BE2C (cell line): ENCODE results near the gene IGF2BP2.

Source experiments
- DNase-seq: peaks from one replicate; pipeline ENCODE4 v3.0.0-alpha.2; 2020
- H3K27me3 ChIP-seq: fragments of 250-450 bp; sonication (Bioruptor Pico); 2 replicates; pipeline ENCODE4 v1.5.1; 2020; ENCODE audit warnings: mild to moderate bottlenecking
- H3K36me3 ChIP-seq: fragments of 250-450 bp; sonication (Bioruptor Pico); 2 replicates; pipeline ENCODE4 v1.5.1; 2020; ENCODE audit warnings: mild to moderate bottlenecking
- H3K4me1 ChIP-seq: fragments of 250-450 bp; sonication (Bioruptor Pico); 2 replicates; pipeline ENCODE4 v1.5.1; 2020
- H3K4me3 ChIP-seq: 2 replicates; pipeline ENCODE4 v1.5.1; 2011; ENCODE audit warnings: low read depth, low read length
- H3K9me3 ChIP-seq: fragments of 250-450 bp; sonication (Bioruptor Pico); 2 replicates; pipeline ENCODE4 v1.5.1; 2020
- TF ChIP-seq, protein P1 (sequence below): IDR thresholded peaks from 2 replicates; pipeline ENCODE4 v1.5.1; 2012; ENCODE audit warnings: mild to moderate bottlenecking, low read depth, low read length

The IGF2BP2 gene

DNA sequence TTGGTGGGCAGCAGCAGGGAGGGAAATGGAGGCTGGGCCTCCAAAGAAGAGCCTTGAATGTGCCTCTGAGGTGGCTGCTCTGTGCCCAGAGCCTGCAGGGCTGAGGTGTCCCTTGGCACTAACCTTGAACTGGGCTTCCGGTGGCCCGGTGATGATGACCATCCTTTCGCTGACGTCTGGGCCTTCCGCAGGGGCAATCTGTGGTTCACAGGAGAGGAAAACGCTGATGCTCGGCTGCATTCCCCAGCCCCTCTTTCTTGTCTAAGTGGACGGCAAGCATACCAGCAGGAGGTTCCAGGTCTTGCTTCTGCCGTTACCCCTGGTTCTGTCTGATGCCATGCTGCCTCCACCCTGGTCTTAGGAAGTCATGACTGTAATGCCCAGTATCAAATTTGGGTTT is 172.9 kb downstream of the IGF2BP2 start:
- TF ChIP-seq, protein P1, sequence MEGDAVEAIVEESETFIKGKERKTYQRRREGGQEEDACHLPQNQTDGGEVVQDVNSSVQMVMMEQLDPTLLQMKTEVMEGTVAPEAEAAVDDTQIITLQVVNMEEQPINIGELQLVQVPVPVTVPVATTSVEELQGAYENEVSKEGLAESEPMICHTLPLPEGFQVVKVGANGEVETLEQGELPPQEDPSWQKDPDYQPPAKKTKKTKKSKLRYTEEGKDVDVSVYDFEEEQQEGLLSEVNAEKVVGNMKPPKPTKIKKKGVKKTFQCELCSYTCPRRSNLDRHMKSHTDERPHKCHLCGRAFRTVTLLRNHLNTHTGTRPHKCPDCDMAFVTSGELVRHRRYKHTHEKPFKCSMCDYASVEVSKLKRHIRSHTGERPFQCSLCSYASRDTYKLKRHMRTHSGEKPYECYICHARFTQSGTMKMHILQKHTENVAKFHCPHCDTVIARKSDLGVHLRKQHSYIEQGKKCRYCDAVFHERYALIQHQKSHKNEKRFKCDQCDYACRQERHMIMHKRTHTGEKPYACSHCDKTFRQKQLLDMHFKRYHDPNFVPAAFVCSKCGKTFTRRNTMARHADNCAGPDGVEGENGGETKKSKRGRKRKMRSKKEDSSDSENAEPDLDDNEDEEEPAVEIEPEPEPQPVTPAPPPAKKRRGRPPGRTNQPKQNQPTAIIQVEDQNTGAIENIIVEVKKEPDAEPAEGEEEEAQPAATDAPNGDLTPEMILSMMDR, result no peak
- no peak for DNase-seq
- H3K4me3 ChIP-seq, result no peak overlapping the region
- H3K9me3 ChIP-seq, result no peaks in the 10 kb centered on the region
- H3K4me1 ChIP-seq, result no peaks in the 10 kb centered on the region
- no peaks in the 10 kb centered on the region for H3K36me3 ChIP-seq
- no peaks in the 10 kb centered on the region for H3K27me3 ChIP-seq

DNA sequence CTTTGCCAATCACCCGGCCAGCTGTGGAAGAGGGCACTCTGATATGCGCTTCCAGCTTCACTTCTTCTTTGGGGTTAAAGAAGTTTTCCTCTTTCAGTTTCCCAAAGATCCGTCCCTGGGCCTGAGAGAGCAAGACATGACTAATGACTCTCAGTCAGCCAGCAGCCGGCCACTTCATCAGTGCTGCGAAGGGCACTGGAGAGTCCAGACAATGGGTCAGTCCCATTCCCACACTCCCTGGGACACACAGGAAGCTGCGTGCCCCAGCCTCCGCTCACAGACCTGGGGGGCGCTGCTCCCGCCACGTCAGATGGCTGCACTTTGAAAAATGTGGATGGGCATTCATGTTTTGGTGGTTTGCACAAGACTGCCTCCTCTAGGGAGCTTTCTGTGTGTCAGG is 175.4 kb downstream of the IGF2BP2 start:
- no peak for DNase-seq
- Histone ChIP-seq H3K4me3 (no peak overlapping the region), H3K9me3 (no peaks in the 10 kb centered on the region), H3K36me3 (no peaks in the 10 kb centered on the region), H3K27me3 (0 out of 2 replicates have a peak, but pooled peaks cover 7% of the 10 kb centered on the region), H3K4me1 (no peaks in the 10 kb centered on the region)
- TF ChIP-seq, protein P1, result no peak

DNA sequence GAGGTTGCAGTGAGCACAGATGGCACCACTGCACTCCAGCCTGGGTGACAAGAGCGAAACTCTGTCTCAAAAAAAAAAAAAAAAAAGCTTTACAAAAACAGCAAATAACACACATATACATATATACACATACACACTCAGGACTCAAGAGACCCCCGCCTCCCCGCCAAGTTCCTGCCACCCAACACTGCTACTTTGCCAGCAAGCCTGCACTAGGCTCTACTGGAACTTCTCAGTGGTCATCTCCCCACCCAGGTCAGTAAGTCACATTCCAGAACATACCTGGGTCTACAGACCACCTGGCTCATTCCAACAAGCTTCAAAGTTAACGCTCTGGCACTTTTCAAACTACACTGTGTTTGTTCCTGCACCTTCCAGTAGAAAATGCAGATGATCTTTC is 176.4 kb downstream of the IGF2BP2 start:
- TF ChIP-seq, protein P1, result no peak
- Histone ChIP-seq H3K27me3 (0 out of 2 replicates have a peak, but pooled peaks cover 7% of the 10 kb centered on the region), H3K36me3 (no peaks in the 10 kb centered on the region), H3K4me1 (no peaks in the 10 kb centered on the region), H3K4me3 (no peak overlapping the region), H3K9me3 (no peaks in the 10 kb centered on the region)
- DNase-seq, result no peak

DNA sequence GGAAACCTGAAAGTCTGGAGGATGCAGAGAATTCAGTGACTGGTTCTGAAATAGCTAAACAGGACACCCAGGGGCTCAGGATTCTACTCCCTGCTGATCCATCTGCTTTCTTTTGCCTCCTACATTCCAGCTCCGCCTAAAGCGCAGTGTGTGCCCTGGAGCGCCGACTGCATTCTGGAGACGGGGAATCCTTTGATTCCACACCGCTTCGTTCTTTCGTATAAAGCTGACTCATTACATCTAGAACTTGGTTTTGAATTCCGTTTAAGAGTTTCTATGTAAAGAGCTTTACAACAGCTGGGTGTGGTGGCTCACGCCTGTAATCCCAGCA is 177.0 kb downstream of the IGF2BP2 start:
- H3K27me3 ChIP-seq, result 0 out of 2 replicates have a peak, but pooled peaks cover 7% of the 10 kb centered on the region
- TF ChIP-seq, protein P1, result no peak
- H3K36me3 ChIP-seq, result no peaks in the 10 kb centered on the region
- no peak for DNase-seq
- H3K4me1 ChIP-seq, result no peaks in the 10 kb centered on the region
- H3K4me3 ChIP-seq, result no peak overlapping the region
- H3K9me3 ChIP-seq, result no peaks in the 10 kb centered on the region

DNA sequence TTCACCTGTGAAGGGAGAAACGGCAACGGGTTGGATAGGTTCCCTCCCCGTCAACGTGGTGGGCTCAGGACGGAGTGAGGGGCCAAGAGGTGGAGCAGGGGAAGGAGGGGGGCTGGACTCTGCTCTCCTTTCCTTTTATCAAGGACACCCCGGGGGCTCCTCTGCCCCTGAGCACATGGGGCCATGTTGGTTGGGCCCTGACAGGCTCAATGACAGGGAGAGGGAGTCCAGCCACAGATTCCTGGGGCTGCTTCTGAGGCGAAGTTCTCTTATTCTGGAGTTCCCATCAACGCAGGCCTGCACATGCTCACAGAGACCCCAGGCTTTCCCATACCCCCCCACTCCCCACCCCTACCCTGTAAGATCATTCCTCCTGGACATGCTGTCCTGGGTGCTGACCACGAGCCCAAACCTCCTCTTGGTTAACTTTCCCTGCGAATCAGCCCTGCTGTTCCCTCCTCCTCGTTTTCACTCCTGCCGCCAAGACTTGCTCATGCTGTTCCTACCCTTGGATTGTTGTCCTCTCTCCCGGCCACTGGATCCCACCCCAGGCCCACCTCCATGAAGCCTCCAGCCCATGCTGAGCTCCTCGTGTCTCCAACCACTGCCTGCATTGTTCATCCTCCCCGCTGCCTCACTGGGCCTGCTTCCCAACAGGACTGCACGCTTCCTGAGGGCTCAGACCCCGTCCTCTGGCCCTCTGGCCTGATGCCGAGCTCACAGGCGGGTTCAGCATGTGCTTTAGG is 177.5 kb downstream of the IGF2BP2 start:
- TF ChIP-seq, protein P1, result no peak
- DNase-seq, result no peak
- H3K4me3 ChIP-seq, result no peak overlapping the region
- no peaks in the 10 kb centered on the region for H3K4me1 ChIP-seq
- no peaks in the 10 kb centered on the region for H3K36me3 ChIP-seq
- H3K27me3 ChIP-seq, result peaks cover 7% of the 10 kb centered on the region; the same call in 1 of the 2 replicates
- no peaks in the 10 kb centered on the region for H3K9me3 ChIP-seq

DNA sequence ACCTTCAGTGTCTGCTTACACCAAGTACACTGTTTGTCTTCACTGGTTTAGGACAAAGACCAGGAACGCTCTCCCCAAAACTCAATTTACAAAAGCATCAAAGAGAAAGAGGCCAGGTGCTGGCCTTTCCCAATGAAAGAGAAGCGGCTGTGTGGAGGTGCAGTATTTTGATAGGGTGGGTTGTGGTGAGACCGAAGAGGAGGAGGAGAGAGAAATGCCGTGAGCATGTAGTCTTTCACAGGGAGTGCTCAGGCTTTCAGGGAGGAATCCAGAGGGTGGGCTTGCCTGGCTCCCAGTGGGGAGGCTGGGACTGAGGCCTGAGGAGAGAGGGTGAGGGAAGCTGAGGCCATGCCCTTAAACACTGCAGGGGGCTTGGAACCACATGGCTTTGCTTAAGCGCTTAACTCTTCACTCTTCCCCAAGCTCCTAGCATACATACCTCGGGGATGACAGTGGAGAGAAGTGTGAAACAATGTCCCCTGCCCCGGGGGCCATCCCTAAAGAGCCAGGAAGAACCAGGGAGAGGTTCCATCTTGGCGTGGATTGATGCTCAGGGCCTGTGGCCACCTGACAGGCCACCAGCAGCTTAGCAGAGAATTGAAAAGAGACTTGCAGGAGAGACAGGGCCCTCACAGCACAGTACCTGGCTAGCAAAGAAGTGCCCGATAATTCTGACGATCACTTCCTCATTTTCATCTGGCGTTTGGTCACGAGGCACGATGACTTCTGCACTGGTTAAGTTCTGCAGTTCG is 178.3 kb downstream of the IGF2BP2 start:
- TF ChIP-seq, protein P1, result no peak
- H3K9me3 ChIP-seq, result no peaks in the 10 kb centered on the region
- H3K4me3 ChIP-seq, result no peak overlapping the region
- DNase-seq, result no peak
- peaks cover 7% of the 10 kb centered on the region; the same call in 1 of the 2 replicates for H3K27me3 ChIP-seq
- H3K4me1 ChIP-seq, result no peaks in the 10 kb centered on the region
- no peaks in the 10 kb centered on the region for H3K36me3 ChIP-seq
